HepG2 (cell line): ENCODE measurements around the gene MEF2D. TPM values are rescaled to one million over a fixed set of nuclear protein-coding genes. Genes with fewer than 3 reads are reported as not detected.

Experiments used
- ASH2L ChIP-seq: fragments of 300-600, 200-600 bp; sonication (generic); IDR thresholded peaks from 2 replicates; pipeline ENCODE4 v1.7.0; 2017; ENCODE audit warnings: low read depth, mild to moderate bottlenecking, moderate library complexity, mixed read lengths, low read length; ENCODE audit not compliant: insufficient read length
- CEBPG ChIP-seq: IDR thresholded peaks from 2 replicates; pipeline ENCODE4 v1.6.1; 2016
- NR1H2 ChIP-seq: sonication (generic); formaldehyde crosslinking; IDR thresholded peaks from 2 replicates; pipeline ENCODE4 v1.8.1; 2022; ENCODE audit warnings: low read depth, missing genetic modification reagents, borderline replicate concordance
- PCBP1 ChIP-seq: fragments of 200-400 bp; formaldehyde crosslinking; IDR thresholded peaks from 2 replicates; pipeline ENCODE4 v1.6.1; 2017; ENCODE audit warnings: mild to moderate bottlenecking, low read depth, low read length, borderline replicate concordance
- PRPF4 ChIP-seq: fragments of 200-400 bp; formaldehyde crosslinking; IDR thresholded peaks from 2 replicates; pipeline ENCODE4 v1.6.1; 2016; ENCODE audit warnings: low read length, low read depth; ENCODE audit not compliant: poor library complexity, severe bottlenecking
- RORA ChIP-seq: sonication (generic); formaldehyde crosslinking; IDR thresholded peaks from 2 replicates; pipeline ENCODE4 v1.5.0; 2020; ENCODE audit warnings: mild to moderate bottlenecking, missing genetic modification reagents, moderate library complexity
- SIX4 ChIP-seq: sonication (generic); formaldehyde crosslinking; IDR thresholded peaks from 2 replicates; pipeline ENCODE4 v1.4.0; 2020; ENCODE audit warnings: missing genetic modification reagents
- SMAD1 ChIP-seq: sonication (generic); formaldehyde crosslinking; IDR thresholded peaks from 2 replicates; pipeline ENCODE4 v1.4.0; 2020; ENCODE audit warnings: missing genetic modification reagents, low read depth, mild to moderate bottlenecking, borderline replicate concordance
- ZNF326 ChIP-seq: sonication (generic); formaldehyde crosslinking; IDR thresholded peaks from 2 replicates; pipeline ENCODE4 v1.4.0; 2020; ENCODE audit warnings: missing genetic modification reagents, borderline replicate concordance
- ZZZ3 ChIP-seq: sonication (generic); formaldehyde crosslinking; IDR thresholded peaks from 2 replicates; pipeline ENCODE4 v1.4.0; 2020; ENCODE audit warnings: missing genetic modification reagents, mild to moderate bottlenecking, borderline replicate concordance
- polyA plus RNA-seq, 8 experiments: library from polyadenylated mRNA; depleted of rRNA in 3 of 8; stranded (reverse) in 7 of 8; unstranded in 1 of 8; fragments of >200 nt; fragmentation: Illumina TruSeq in 4 of 8; extraction: Trizol in 4 of 8; gene quantifications; 2 replicates each; pipeline versions ENCODE4 v1.2.1 to v1.2.3, GENCODE V29; 2011 to 2016; ENCODE audit warnings: low read depth in 4 of 8, missing spikeins in 1 of 8, mixed read lengths in 1 of 8; ENCODE audit not compliant: insufficient read depth in 1 of 8
- total RNA-seq, 5 experiments: library from RNA; depleted of rRNA; stranded (reverse); fragments of >200 nt; fragmentation: Illumina TruSeq; extraction: Trizol; gene quantifications; 2 replicates each; pipeline ENCODE4 v1.2.3, GENCODE V29; 2016; ENCODE audit warnings: low read depth in 1 of 5
- TF ChIP-seq, protein P1 (sequence below): sonication (generic); formaldehyde crosslinking; IDR thresholded peaks from 2 replicates; pipeline ENCODE4 v1.5.0; 2020; ENCODE audit warnings: mild to moderate bottlenecking, missing genetic modification reagents, borderline replicate concordance
- TF ChIP-seq, protein P2 (sequence below): sonication (generic); formaldehyde crosslinking; conservative IDR thresholded peaks from 2 replicates; pipeline ENCODE4 v1.4.0; 2020; ENCODE audit warnings: missing genetic modification reagents
- TF ChIP-seq, protein P3 (sequence below): sonication (generic); formaldehyde crosslinking; IDR thresholded peaks from 2 replicates; pipeline ENCODE4 v1.5.0; 2020; ENCODE audit warnings: mild to moderate bottlenecking, missing genetic modification reagents
- TF ChIP-seq, protein P4 (sequence below): conservative IDR thresholded peaks from 2 replicates; pipeline ENCODE4 v1.6.1; 2018; ENCODE audit warnings: missing genetic modification reagents

The MEF2D gene
- total and polyA plus RNA-seq, 2 of the 13 experiments (the other 11 are each of a cell fraction or from before 2014, with no cell fraction given), result 1.6 to 3.9 TPM

DNA sequence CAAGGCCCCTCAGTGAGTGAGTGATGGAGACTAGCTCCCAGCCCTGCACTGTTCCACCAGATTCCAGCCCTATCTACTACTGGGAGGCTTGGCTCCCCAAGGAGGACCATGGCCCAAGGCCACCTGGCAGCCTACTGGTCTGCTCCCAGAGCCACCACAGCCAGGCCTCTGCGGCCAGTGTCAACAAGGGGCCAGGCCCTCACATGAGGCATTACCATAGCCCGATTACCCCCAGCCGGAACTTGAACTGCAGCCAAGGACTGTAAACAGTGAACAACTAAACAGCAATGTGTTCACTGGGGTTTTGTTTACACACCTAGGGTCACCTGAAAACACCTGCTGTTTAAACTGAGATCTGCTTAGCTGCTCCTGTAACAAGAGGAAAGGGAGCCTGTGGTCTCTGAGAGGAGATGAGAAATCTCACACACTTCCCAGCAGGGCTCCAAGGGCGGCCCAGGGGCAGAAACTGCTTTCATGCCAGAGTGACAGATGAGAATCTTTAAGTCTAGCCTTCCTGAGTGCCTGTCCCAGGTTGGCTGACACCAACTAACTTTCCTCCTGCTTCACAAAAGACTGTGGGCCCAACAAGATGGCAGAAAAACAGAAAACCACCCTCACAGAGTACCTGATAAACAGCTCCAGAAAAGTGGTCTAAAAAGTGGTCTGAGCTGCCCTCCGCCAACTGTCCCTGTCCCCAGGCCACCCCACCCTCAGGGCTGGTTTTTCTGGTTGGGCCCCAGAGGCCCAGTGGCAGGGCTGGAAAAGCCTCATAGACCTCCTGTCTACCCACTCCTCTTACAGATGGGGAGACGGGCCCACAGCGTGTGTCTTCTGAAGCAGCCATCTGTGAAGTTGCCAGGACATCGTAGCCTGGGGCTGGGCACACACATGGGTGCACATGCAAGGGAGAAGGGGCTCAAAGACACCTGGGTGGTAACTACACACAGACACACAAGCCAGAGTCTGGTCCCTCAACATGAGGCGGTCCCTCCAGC lies 28.8 kb downstream of the MEF2D start (continued):
- TF ChIP-seq, protein P1, sequence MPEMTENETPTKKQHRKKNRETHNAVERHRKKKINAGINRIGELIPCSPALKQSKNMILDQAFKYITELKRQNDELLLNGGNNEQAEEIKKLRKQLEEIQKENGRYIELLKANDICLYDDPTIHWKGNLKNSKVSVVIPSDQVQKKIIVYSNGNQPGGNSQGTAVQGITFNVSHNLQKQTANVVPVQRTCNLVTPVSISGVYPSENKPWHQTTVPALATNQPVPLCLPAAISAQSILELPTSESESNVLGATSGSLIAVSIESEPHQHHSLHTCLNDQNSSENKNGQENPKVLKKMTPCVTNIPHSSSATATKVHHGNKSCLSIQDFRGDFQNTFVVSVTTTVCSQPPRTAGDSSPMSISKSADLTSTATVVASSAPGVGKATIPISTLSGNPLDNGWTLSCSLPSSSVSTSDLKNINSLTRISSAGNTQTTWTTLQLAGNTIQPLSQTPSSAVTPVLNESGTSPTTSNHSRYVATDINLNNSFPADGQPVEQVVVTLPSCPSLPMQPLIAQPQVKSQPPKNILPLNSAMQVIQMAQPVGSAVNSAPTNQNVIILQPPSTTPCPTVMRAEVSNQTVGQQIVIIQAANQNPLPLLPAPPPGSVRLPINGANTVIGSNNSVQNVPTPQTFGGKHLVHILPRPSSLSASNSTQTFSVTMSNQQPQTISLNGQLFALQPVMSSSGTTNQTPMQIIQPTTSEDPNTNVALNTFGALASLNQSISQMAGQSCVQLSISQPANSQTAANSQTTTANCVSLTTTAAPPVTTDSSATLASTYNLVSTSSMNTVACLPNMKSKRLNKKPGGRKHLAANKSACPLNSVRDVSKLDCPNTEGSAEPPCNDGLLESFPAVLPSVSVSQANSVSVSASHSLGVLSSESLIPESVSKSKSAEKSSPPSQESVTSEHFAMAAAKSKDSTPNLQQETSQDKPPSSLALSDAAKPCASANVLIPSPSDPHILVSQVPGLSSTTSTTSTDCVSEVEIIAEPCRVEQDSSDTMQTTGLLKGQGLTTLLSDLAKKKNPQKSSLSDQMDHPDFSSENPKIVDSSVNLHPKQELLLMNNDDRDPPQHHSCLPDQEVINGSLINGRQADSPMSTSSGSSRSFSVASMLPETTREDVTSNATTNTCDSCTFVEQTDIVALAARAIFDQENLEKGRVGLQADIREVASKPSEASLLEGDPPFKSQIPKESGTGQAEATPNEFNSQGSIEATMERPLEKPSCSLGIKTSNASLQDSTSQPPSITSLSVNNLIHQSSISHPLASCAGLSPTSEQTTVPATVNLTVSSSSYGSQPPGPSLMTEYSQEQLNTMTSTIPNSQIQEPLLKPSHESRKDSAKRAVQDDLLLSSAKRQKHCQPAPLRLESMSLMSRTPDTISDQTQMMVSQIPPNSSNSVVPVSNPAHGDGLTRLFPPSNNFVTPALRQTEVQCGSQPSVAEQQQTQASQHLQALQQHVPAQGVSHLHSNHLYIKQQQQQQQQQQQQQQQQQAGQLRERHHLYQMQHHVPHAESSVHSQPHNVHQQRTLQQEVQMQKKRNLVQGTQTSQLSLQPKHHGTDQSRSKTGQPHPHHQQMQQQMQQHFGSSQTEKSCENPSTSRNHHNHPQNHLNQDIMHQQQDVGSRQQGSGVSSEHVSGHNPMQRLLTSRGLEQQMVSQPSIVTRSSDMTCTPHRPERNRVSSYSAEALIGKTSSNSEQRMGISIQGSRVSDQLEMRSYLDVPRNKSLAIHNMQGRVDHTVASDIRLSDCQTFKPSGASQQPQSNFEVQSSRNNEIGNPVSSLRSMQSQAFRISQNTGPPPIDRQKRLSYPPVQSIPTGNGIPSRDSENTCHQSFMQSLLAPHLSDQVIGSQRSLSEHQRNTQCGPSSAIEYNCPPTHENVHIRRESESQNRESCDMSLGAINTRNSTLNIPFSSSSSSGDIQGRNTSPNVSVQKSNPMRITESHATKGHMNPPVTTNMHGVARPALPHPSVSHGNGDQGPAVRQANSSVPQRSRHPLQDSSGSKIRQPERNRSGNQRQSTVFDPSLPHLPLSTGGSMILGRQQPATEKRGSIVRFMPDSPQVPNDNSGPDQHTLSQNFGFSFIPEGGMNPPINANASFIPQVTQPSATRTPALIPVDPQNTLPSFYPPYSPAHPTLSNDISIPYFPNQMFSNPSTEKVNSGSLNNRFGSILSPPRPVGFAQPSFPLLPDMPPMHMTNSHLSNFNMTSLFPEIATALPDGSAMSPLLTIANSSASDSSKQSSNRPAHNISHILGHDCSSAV (CRISPR knock-in tag), result no peak
- peak; percentile 83; the same call in 1 of the 2 replicates for TF ChIP-seq NR1H2 (CRISPR knock-in tag)
- no peak for TF ChIP-seq ZNF326 (CRISPR knock-in tag)
- TF ChIP-seq, protein P2, sequence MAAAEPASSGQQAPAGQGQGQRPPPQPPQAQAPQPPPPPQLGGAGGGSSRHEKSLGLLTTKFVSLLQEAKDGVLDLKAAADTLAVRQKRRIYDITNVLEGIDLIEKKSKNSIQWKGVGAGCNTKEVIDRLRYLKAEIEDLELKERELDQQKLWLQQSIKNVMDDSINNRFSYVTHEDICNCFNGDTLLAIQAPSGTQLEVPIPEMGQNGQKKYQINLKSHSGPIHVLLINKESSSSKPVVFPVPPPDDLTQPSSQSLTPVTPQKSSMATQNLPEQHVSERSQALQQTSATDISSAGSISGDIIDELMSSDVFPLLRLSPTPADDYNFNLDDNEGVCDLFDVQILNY (CRISPR knock-in tag), result no peak
- peak; percentile 81; the same call in 1 of the 2 replicates for TF ChIP-seq SMAD1 (CRISPR knock-in tag)
- TF ChIP-seq, protein P3, sequence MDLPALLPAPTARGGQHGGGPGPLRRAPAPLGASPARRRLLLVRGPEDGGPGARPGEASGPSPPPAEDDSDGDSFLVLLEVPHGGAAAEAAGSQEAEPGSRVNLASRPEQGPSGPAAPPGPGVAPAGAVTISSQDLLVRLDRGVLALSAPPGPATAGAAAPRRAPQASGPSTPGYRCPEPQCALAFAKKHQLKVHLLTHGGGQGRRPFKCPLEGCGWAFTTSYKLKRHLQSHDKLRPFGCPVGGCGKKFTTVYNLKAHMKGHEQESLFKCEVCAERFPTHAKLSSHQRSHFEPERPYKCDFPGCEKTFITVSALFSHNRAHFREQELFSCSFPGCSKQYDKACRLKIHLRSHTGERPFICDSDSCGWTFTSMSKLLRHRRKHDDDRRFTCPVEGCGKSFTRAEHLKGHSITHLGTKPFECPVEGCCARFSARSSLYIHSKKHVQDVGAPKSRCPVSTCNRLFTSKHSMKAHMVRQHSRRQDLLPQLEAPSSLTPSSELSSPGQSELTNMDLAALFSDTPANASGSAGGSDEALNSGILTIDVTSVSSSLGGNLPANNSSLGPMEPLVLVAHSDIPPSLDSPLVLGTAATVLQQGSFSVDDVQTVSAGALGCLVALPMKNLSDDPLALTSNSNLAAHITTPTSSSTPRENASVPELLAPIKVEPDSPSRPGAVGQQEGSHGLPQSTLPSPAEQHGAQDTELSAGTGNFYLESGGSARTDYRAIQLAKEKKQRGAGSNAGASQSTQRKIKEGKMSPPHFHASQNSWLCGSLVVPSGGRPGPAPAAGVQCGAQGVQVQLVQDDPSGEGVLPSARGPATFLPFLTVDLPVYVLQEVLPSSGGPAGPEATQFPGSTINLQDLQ (CRISPR knock-in tag), result peak; percentile 30; the same call in 1 of the 2 replicates
- TF ChIP-seq, protein P4, sequence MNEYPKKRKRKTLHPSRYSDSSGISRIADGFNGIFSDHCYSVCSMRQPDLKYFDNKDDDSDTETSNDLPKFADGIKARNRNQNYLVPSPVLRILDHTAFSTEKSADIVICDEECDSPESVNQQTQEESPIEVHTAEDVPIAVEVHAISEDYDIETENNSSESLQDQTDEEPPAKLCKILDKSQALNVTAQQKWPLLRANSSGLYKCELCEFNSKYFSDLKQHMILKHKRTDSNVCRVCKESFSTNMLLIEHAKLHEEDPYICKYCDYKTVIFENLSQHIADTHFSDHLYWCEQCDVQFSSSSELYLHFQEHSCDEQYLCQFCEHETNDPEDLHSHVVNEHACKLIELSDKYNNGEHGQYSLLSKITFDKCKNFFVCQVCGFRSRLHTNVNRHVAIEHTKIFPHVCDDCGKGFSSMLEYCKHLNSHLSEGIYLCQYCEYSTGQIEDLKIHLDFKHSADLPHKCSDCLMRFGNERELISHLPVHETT (CRISPR knock-in tag), result no peak
- TF ChIP-seq PCBP1, result no peak
- peak; percentile 75 for TF ChIP-seq SIX4
- no peak for TF ChIP-seq RORA (CRISPR knock-in tag)
- TF ChIP-seq ZZZ3, result peak; percentile 90; the same call in 1 of the 2 replicates
- TF ChIP-seq CEBPG, result peak; percentile 71; the same call in 1 of the 2 replicates
- no peak for TF ChIP-seq ASH2L
- no peak for TF ChIP-seq PRPF4
